Measurements from ENCODE around the gene FAM171A2.

Gene FAM171A2

GRCh38 chr17:44312396-44313104 lies 51.1 kb downstream of the FAM171A2 start:
- H3K27ac ChIP-seq, result no peak overlapping the region
- TF ChIP-seq ZFX (IDR thresholded peaks at IDR 0.05) (no peak), CTCF (conservative IDR thresholded peaks at IDR 0.05) (no peak)

DNA sequence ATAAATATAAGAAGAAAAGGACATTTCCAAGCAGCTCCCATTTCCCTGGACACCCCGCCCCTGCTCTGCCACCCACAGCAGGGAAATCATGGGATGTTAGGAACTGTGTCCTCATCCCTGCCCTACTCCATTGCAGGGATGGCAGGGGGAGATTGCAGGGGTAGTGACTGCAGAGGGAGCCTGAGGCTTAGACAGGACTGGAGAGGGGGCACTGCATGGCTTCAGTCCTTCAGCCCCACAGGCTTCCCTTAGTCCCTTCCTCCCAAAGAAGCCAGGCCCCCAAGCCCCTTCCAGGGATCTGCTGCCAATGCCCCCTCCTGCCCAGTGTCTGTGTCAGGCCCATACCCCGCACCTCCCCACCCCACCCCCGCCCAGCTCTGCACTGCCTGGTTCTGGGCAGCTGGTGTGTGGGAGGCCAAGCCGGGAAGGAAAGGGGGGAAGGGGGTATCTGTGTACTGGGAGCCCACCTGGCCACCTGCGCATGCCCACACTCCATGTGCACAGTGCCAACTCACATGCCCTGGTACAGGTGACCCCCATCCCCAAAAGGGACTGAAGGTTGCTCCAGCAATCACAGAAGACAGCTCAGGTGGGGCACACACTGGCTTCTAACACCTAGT lies 52.0 kb downstream of the FAM171A2 start:
- H3K27ac ChIP-seq, result no peak overlapping the region
- TF ChIP-seq CTCF (conservative IDR thresholded peaks at IDR 0.05), result no peak
- TF ChIP-seq ZFX (IDR thresholded peaks at IDR 0.05), result no peak

DNA sequence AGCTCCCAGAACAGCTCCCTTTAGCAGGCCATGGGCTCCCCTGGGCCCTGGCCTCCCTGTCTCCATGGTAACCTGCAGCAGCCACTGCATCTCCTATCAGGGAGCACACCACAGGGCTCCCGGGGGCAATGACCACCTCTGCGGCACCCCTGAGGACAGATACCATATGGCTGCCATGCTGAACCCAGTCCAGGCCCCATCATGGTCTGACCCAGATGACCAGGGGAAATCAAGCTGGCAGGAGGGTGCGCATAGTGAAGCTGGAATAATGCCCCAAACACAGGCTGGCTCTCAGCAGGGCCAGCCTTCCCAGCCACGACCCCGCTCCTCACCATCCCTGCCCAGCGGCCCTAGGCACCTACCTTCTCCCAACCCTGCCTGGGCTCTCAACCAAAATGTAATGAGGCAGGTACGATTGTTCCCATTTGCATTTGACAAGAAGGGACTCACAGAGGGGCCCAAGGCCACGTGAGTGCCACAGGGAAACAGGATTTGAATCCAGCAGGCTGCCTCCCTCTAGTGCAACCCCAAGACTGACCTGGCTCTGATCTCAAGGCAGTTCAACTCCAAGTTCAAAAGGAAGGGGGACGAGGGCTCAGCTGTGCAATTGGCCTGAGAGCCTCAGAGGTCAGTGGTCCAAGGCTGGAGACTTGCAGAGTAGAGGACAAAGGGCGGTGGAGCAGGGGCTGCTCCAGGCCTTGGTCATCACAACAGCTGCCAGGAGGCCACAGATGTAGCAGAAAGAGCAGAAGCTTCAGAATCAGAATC lies 52.9 kb downstream of the FAM171A2 start:
- no peak for TF ChIP-seq ZFX (IDR thresholded peaks at IDR 0.05)
- no peak for TF ChIP-seq CTCF (conservative IDR thresholded peaks at IDR 0.05)

DNA sequence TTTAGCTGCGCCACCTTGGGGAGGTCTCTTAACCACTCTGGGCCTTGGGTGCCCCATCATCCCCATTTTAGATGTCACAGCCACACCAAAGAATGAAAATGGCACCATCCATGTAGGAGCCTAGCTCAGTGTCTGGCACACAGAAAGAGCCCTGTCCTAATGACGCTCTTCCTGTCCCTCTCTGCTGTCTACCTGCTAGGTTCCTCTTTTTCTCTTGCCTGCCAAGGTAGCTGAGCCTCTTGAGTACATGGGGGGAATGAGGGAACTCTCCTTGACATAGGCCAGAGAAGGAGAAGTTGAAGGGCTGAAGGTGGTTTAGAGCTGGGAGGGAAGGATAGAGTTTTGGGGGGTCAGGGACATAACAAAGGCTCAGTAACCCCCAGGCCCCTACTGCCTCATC lies 53.5 kb downstream of the FAM171A2 start:
- H3K27ac ChIP-seq, result no peak overlapping the region
- TF ChIP-seq ZFX (IDR thresholded peaks at IDR 0.05), result no peak
- no peak for TF ChIP-seq CTCF (conservative IDR thresholded peaks at IDR 0.05)

More for the DNA sequence above, 52.9 kb downstream of the FAM171A2 start:
- no peak overlapping the region for H3K27ac ChIP-seq

DNA sequence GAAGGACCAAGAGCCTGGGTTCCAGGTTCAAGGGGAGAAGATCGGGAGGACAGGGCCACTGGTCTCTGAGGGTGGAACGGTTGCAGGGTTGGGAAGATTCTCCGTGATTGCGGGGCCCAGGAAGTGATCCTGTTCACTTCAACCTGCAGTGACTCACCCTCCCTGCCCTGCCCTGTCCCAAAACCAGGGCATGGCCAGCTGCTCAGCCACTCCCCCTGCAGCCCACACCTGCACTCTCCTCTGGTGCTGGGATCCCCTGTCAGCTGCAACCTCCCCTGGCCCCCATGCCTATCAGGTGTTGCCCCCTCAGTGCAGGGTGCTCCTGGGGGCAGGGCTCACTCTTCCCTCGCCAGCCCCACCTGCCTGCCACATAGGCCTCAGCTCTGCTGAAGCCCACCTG lies 54.2 kb downstream of the FAM171A2 start:
- TF ChIP-seq ZFX (IDR thresholded peaks at IDR 0.05) (no peak), CTCF (conservative IDR thresholded peaks at IDR 0.05) (no peak)
- H3K27ac ChIP-seq, result no peak overlapping the region

DNA sequence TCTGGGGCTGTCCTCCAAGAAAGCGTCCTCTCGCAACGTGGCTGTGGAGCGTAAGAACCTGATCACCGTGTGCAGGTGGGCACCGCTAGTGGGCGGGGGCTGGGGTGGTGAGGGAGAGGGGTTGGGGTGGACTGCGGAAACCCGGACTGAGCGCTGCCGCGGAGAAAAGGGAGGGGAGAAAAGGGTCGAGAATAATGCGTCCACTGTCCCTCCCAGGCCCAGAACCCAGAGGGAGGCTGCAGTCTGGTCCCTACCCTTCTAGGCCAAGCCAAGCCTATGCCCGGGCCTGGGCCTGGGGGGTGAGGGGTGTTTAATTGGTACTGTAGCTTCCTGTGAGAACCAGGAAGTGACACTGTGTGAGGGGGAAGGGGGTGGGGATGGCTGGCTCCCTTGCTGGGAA lies 54.8 kb downstream of the FAM171A2 start:
- no peak overlapping the region for H3K27ac ChIP-seq
- TF ChIP-seq ZFX (IDR thresholded peaks at IDR 0.05), result no peak
- no peak for TF ChIP-seq CTCF (conservative IDR thresholded peaks at IDR 0.05)

- no peak for TF ChIP-seq CTCF (conservative IDR thresholded peaks at IDR 0.05)
- TF ChIP-seq ZFX (IDR thresholded peaks at IDR 0.05), result no peak
- H3K27ac ChIP-seq, result no peak within 1 kb of the TSS
Measured at GRCh38 chr17:44308320-44308818, 55.3 kb downstream of the FAM171A2 start, which contains the start of gene RUNDC3A. Gene RUNDC3A (plus strand): TSS chr17:44308601. CDS start chr17:44308833, 232 bp downstream.

Data from C4-2B (cell line).